Stimulated activated CD4-positive, alpha-beta T cell treated with anti-CD3 and anti-CD28 coated beads, Interleukin-4, amount 100 ng/mL, for 48 hours (primary cell): ENCODE data around the gene MRPL36.
"Not testable (repeated sequence)": the region's sequence is repeated elsewhere in the genome, so short reads cannot be mapped to it uniquely, and the experiment has no call there.

Source experiments
- DNase-seq, 2 donors: peaks; one replicate each; pipeline ENCODE4 v3.0.0-alpha.2; 2020; ENCODE audit warnings: low read depth in 2 of 2

The MRPL36 gene

GRCh38 chr5:1815071-1815786 is 15.6 kb upstream of the MRPL36 start:
- no peak for DNase-seq

GRCh38 chr5:1814183-1815020 is 14.8 kb upstream of the MRPL36 start:
- DNase-seq = no peak

- DNase-seq = no peak
Measured at GRCh38 chr5:1810581-1811101, 11.0 kb upstream of the MRPL36 start.

GRCh38 chr5:1809416-1810035 is 9.9 kb upstream of the MRPL36 start:
- DNase-seq = no peak

DNA sequence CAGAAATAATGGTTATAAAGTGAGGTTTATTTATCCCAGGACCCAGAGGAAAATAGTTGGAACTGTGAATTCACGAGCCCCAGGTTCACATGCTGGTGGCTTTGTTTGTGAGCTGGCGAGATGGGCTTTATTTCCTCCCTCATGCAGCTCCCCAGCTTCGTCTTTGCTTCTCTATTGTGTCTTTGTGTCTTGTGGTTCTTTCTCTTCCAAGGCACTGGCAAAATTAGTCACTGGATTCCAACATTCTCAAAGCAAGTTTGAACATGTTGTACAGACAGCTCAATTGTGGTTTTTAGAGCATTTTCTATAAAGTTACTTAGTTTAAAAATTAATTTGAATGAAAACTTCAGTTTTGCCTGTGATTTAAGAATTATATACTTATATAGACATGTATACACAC is 8.8 kb upstream of the MRPL36 start:
- DNase-seq = no peak

DNA sequence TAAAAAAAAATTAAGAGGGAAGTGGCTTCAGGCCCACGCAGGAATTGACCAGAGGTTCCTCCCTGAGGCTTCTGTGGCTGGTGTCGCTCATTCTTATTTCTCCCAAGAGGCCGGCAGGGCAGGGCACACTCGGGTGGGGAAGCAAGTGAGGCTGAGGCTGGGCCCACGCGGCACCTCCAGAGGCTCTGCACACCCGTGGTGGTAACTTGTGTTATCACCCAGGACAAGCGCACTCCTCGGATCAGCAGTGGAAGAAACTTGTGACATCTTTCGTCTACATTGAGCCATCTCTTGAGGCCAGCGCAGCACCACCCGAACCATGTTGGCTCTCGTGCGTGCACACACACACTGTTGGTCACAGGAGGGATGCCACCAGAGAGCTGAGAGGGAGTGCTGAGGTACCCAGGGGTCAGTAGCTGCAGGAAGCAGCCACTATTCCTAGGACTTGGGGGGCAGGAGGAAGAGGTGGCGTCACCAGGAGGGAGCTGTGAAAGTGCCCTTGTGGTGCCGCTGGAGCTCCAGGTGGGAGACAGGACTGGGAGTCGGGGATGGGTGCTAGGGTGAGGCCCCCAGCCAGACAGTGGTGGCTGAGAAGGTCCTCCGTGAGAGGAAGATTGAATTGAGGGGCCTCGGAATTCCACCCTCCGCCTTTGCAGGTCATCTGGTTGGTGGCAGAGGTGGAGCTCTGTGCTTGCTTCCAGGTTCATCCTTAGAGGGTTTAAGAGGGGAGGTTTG is 8.0 kb upstream of the MRPL36 start:
- no peak for DNase-seq

DNA sequence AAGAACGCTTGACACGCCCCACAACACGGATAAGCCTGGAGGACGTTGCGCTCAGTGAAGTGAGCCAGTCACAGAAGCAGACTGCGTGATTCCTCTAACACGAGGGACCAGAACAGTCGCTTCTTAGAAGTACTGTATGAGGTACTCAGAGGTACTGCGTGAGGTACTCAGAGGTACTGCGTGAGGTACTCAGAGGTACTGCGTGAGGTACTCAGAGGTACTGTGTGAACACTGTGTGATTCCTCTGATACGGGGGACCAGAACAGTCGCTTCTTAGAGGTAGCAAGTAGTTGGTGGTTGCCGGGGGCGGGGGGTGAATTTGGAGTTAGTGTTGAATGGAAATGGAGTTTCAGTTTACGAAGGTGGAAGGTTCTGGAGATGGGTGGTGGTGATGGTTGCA is 7.3 kb upstream of the MRPL36 start:
- DNase-seq = no peak

DNA sequence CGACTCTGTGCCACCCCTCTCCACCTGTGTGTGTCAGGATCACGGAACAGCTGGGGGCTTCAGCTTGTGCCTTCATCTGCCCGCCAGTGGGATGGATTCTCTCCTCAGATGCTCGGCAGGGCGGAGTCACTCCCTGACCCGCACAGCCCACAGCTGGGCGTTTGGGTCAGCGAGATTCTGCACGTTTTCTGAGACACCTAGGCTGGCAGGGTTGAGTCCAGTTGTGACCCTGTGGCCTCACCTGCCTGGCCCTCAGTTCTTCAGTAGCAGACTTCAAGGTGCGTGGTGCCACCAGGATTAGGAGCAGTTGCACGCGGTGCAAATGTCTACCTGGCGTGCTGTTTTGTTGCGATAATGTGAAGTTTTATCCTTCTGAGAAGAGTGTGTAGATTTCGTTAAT is 6.6 kb upstream of the MRPL36 start:
- no peak for DNase-seq

- DNase-seq = no peak
Measured at GRCh38 chr5:1805736-1806135, 6.1 kb upstream of the MRPL36 start.

GRCh38 chr5:1805326-1805725 is 5.7 kb upstream of the MRPL36 start:
- no peak for DNase-seq

GRCh38 chr5:1804001-1804690 is 4.5 kb upstream of the MRPL36 start:
- DNase-seq = no peak

- DNase-seq = no peak
Measured at GRCh38 chr5:1803192-1803591, 3.6 kb upstream of the MRPL36 start.

DNA sequence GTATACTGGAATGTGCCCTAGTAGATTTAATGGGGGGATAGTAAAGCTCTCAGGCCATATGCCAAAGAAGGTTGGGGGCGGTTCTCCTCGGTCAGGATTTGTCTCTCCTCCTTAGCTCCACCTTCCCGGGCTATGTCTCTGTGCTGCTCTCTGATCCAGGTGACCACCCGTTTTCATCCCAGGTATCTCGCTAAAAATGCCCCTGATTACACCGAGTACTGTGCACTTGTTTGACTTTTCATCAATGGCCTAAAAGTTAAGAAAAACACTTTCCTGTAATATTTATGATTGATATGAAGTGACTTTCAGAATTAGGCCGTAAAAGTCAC is 2.3 kb upstream of the MRPL36 start:
- no peak for DNase-seq

- DNase-seq = peak; percentile 65 to 78
Measured at GRCh38 chr5:1801222-1801966, 1.8 kb upstream of the MRPL36 start, which contains the start of gene NDUFS6. TSS of gene NDUFS6 (plus strand) at chr5:1801407. CDS start at chr5:1801418, 11 bp downstream.

- no peak for DNase-seq
Measured at GRCh38 chr5:1800472-1801221, 1.0 kb upstream of the MRPL36 start.

DNA sequence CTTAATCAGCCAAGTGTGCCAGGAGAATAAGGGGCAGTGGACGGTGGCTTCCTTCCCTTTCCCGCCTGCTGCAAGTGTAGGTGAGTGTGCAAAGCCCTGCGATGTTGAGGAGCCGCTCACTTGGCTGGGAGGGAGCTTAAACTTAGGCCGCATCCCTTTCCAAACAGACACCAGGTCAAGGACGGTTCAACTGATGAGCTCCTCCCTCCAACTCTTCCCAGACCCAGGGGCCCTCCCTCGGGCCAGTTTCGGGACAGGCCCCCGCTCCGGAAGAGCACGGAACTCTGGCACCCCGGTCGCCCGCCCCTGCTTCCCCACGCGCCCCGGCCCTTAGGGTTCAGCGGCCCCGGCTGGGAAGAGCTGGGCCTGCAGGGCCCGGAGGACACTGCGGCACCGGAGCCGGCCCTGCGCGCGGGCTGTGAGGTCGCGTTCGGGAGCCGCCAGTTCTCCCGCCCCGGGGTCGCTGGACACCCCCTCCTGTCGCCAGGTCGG is 481 bp downstream of the MRPL36 start:
- DNase-seq = no peak

DNA sequence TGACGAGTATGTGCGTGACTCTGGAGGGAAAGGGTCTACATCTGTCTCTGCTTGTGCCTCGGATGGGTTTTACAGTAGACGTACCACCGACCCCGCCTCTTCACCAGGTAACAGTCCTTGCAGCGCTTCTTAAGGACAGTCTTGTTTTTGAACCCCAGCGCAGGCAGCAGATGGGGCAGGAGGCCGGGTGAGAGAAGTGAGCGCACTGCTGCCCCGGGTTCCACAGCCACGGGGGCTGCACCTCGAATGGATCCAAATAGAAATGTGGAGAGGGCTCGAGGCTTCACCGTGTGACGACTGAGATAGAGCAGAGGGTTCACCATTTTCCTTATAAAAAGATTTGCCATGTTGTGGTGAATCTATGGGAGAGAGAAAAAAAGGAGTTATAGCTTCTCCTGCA is 1.0 kb downstream of the MRPL36 start:
- DNase-seq = not testable (repeated sequence)

- no peak for DNase-seq
Measured at GRCh38 chr5:1797855-1798254, 1.8 kb downstream of the MRPL36 start.

DNA sequence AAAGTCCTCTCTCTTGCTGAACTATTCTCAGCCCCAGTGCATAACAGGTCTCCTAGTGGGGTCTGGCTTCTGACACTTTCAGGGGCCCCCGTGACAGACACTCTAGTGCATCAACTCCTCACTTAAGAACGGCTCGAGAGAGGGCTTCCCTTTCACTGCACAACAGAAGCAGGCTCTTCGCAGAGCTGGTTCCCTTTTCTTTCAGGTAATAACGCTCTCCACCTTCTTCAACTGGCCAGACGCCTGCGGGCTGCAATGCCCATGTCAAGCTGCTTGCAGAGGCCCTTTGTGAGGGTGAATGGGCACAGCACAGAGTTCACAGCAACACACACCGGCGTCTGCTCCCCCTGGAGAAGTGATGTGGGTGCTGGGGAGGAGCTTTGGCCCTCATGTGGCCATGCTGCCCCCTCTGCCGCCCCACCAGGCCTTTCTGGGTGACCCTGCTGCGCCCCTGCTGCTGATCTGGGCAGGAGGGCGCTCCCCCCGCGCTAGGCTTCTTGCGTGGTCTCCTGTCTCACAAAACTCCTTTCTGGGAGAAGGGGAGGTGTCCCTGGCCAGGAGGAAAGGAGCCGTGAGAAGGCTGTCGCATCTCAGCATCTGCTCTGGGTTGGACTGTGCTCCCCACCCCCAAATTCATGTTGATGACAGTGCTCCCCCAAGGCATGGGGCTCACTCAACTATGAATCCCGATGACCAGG is 2.4 kb downstream of the MRPL36 start:
- DNase-seq = no peak
